ENCODE data around the gene PLOD1.
"Not testable (repeated sequence)": the region's sequence is repeated elsewhere in the genome, so short reads cannot be mapped to it uniquely, and the experiment has no call there.

Gene PLOD1

DNA sequence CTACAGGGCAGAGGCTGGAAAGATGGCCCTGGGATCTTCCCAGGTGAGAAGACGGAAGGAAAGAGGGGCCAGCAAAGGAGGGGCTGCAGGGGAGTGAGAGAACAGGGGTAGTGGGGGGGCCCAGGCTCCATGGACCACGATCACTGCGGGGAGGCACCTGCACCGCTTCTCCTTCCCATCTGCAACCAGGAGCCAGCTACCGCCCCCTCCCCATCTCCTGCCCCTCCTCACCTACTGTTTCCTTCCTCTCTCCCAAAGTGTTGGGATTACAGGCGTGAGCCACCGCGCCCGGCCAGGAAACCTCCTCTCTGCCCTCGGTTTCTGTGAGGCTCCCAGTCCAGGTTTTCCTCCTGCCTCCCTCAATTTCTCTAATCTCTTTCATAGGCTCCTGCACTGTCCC lies 27.6 kb upstream of the PLOD1 start:
- no peak overlapping the region for H3K4me3 ChIP-seq (ENCODE audit: severe bottlenecking)
- TF ChIP-seq, protein P1, sequence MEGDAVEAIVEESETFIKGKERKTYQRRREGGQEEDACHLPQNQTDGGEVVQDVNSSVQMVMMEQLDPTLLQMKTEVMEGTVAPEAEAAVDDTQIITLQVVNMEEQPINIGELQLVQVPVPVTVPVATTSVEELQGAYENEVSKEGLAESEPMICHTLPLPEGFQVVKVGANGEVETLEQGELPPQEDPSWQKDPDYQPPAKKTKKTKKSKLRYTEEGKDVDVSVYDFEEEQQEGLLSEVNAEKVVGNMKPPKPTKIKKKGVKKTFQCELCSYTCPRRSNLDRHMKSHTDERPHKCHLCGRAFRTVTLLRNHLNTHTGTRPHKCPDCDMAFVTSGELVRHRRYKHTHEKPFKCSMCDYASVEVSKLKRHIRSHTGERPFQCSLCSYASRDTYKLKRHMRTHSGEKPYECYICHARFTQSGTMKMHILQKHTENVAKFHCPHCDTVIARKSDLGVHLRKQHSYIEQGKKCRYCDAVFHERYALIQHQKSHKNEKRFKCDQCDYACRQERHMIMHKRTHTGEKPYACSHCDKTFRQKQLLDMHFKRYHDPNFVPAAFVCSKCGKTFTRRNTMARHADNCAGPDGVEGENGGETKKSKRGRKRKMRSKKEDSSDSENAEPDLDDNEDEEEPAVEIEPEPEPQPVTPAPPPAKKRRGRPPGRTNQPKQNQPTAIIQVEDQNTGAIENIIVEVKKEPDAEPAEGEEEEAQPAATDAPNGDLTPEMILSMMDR (IDR thresholded peaks at IDR 0.05; ENCODE audit: poor library complexity, severe bottlenecking) = no peak
- no peak overlapping the region for H3K27ac ChIP-seq (ENCODE audit: poor library complexity, severe bottlenecking)
- no peaks in the 10 kb centered on the region for H3K9me3 ChIP-seq (ENCODE audit: severe bottlenecking)
- H3K4me1 ChIP-seq (ENCODE audit: insufficient read depth, poor library complexity, severe bottlenecking) = no peaks in the 10 kb centered on the region
- H3K27me3 ChIP-seq (ENCODE audit: insufficient read depth, poor library complexity, severe bottlenecking) = no peaks in the 10 kb centered on the region
- ATAC-seq (ENCODE audit: low read depth) (no peak), DNase-seq (ENCODE audit: low spot score) (no peak)
- no peaks in the 10 kb centered on the region for H3K36me3 ChIP-seq (ENCODE audit: low read depth)

DNA sequence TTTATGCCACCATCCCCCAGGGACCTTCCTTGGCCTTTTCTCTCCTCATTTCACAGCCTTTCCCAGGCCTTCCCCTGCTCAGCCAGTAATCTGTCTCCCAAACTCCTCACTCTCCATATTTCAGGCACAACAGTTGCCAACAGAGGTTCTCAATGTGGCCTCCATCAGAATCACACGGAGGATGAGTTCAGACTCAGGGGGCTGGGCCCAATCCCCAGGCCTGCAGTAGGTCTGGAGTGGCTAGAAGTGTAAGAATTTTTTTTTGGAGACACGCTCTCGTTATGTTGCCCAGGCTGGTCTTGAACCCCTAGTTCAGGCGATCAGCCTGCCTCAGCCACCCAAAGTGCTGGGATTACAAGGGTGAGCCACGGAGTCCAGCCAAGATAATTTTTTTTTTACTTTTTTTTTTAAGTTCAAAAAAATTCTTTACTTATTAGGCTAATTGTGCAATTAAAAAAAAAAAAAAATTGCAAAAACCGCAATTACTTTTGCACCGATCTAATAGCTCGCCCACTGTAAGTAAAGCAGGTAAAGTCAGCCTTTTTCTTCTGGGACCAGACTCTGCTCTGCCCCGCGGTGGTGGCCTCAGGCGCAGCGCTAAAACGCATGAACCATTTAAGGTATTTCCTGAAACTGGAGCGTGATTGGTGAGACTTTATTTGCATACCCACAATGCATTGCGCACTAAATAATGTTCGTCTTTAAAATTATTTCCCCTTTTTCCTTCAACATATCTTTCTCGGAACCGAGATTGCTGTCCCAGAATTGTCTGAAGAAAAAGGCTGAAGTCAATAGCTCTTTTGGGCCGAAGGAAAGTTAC lies 27.0 kb upstream of the PLOD1 start:
- no peaks in the 10 kb centered on the region for H3K9me3 ChIP-seq (ENCODE audit: severe bottlenecking)
- no peak for DNase-seq (ENCODE audit: low spot score)
- H3K27me3 ChIP-seq (ENCODE audit: insufficient read depth, poor library complexity, severe bottlenecking) = no peaks in the 10 kb centered on the region
- H3K4me1 ChIP-seq (ENCODE audit: insufficient read depth, poor library complexity, severe bottlenecking) = no peaks in the 10 kb centered on the region
- peak overlapping the region; percentile 90 for H3K27ac ChIP-seq (ENCODE audit: poor library complexity, severe bottlenecking)
- peak; percentile 51 for ATAC-seq (ENCODE audit: low read depth)
- TF ChIP-seq, protein P1 (IDR thresholded peaks at IDR 0.05; ENCODE audit: poor library complexity, severe bottlenecking) = peak; percentile 91
- no peak overlapping the region for H3K4me3 ChIP-seq (ENCODE audit: severe bottlenecking)
- no peaks in the 10 kb centered on the region for H3K36me3 ChIP-seq (ENCODE audit: low read depth)

DNA sequence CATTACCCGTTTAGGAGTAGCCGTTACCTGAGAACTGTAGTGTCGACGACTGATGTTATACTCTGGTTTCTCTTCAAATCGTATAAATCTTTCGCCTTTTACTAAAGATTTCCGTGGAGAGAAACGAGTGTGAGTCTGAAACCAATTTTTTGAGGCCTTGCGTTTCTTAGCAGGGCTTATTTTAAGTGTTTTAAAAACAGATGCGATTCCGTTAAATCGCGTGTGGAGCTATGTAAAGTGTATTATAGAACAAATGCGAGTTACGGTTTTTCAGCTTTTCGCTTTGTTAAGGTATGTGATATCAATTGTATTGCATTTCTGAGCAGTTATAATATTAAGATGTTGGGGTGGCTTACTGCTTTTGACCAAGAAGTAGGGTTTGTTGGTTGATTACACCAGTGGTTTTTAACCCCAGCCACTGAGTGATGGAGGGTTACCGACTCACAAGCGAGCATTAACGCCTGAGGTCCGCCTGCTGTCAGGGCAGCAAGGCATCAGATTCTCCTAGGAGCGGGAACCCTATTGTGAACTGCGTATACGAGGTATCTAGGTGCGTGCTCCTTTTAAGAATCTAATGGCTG lies 26.3 kb upstream of the PLOD1 start:
- peak; percentile 77 for ATAC-seq (ENCODE audit: low read depth)

DNA sequence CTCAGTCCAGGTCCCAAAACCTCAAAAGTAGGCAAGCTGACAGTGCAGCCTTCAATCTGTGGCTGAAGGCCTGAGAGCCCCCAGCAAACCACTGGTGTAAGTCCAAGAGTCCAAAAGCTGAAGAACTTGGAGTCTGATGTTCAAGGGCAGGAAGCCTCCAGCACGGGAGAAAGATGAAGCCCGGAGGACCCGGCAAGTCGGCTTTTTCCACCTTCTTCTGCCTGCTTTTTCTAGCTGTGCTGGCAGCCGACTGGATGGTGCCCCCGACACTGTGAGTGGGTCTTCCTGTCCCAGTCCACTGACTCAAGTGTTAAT lies 23.6 kb upstream of the PLOD1 start:
- H3K4me3 ChIP-seq (ENCODE audit: severe bottlenecking); H3K27me3 ChIP-seq (ENCODE audit: insufficient read depth, poor library complexity, severe bottlenecking); H3K4me1 ChIP-seq (ENCODE audit: insufficient read depth, poor library complexity, severe bottlenecking); ATAC-seq (ENCODE audit: low read depth); H3K9me3 ChIP-seq (ENCODE audit: severe bottlenecking); H3K36me3 ChIP-seq (ENCODE audit: low read depth); DNase-seq (ENCODE audit: low spot score): not testable (repeated sequence)
- H3K27ac ChIP-seq (ENCODE audit: poor library complexity, severe bottlenecking) = peak overlapping the region; percentile 90

More for the DNA sequence above, 26.3 kb upstream of the PLOD1 start:
- Histone ChIP-seq H3K4me1 (ENCODE audit: insufficient read depth, poor library complexity, severe bottlenecking) (no peaks in the 10 kb centered on the region), H3K9me3 (ENCODE audit: severe bottlenecking) (no peaks in the 10 kb centered on the region), H3K27ac (ENCODE audit: poor library complexity, severe bottlenecking) (peak overlapping the region; percentile 90), H3K27me3 (ENCODE audit: insufficient read depth, poor library complexity, severe bottlenecking) (no peaks in the 10 kb centered on the region), H3K4me3 (ENCODE audit: severe bottlenecking) (peak overlapping the region; percentile 47), H3K36me3 (ENCODE audit: low read depth) (no peaks in the 10 kb centered on the region)
- peak; percentile 85 for DNase-seq (ENCODE audit: low spot score)
- TF ChIP-seq, protein P1 (IDR thresholded peaks at IDR 0.05; ENCODE audit: poor library complexity, severe bottlenecking) = no peak

DNA sequence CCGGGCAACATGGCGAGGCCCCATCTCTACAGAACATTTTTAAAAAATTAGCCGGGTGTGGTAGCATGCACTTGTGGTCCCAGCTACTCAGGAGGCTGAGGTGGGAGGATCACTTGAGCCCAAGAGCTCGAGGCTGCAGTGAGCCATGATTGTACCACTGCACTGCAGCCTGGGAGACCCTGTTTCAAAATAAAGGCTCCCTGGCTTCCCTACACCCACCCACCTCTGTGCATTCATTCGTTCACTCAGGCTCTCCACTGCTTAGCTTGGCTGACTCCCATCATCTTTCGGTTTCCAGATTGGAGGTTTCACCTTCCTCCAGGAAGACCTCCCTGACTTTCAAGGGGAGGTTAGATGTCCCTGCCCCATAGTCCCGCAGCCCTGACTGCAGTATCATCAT lies 22.5 kb upstream of the PLOD1 start:
- no peak overlapping the region for H3K4me3 ChIP-seq (ENCODE audit: severe bottlenecking)
- H3K27me3 ChIP-seq (ENCODE audit: insufficient read depth, poor library complexity, severe bottlenecking) = no peaks in the 10 kb centered on the region
- no peaks in the 10 kb centered on the region for H3K36me3 ChIP-seq (ENCODE audit: low read depth)
- no peaks in the 10 kb centered on the region for H3K9me3 ChIP-seq (ENCODE audit: severe bottlenecking)
- no peak overlapping the region for H3K27ac ChIP-seq (ENCODE audit: poor library complexity, severe bottlenecking)
- TF ChIP-seq, protein P1 (IDR thresholded peaks at IDR 0.05; ENCODE audit: poor library complexity, severe bottlenecking) = no peak
- DNase-seq (ENCODE audit: low spot score) (no peak), ATAC-seq (ENCODE audit: low read depth) (no peak)
- no peaks in the 10 kb centered on the region for H3K4me1 ChIP-seq (ENCODE audit: insufficient read depth, poor library complexity, severe bottlenecking)

DNA sequence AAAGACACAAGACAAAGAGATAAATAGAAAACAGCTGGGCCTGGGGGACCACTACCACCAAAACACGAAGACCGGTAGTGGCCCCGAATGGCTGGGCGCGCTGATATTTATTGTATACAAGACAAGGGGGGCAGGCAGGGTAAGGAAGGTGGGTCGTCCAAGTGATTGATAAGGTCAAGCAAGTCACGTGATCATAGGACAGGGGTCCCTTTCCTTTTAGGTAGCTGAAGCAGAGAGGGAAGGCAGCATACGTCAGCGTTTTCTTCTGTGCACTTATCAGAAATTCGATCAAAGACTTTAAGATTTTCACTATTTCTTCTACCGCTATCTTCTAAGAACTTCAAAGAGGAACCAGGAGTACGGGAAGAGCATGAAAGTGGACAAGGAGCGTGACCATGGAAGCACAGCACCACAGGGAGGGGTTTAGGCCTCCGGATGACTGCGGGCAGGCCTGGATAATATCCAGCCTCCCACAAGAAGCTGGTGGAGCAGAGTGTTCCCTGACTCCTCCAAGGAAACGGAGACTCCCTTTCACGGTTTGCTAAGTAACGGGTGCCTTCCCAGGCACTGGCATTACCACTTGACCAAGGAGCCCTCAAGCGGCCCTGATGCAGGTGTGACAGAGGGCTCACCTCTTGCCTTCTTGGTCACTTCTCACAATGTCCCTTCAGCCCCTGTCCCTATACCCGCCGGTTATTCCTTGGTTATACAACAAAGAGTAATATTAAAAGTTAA lies 21.9 kb upstream of the PLOD1 start:
- not testable (repeated sequence) for DNase-seq (ENCODE audit: low spot score); H3K27ac ChIP-seq (ENCODE audit: poor library complexity, severe bottlenecking); H3K36me3 ChIP-seq (ENCODE audit: low read depth); H3K4me1 ChIP-seq (ENCODE audit: insufficient read depth, poor library complexity, severe bottlenecking); H3K27me3 ChIP-seq (ENCODE audit: insufficient read depth, poor library complexity, severe bottlenecking); H3K4me3 ChIP-seq (ENCODE audit: severe bottlenecking); ATAC-seq (ENCODE audit: low read depth); H3K9me3 ChIP-seq (ENCODE audit: severe bottlenecking)

Measured in RWPE2 (cell line).